Activated T-helper 1 cell treated with Interleukin-2 at 50 U/mL for 16 hours (primary cell): ENCODE results near the gene GJB2.

ENCODE experiments used
- DNase-seq: peaks from one replicate; pipeline ENCODE4 v3.0.0-alpha.2; 2020; ENCODE audit warnings: low read depth

GJB2 gene

DNA sequence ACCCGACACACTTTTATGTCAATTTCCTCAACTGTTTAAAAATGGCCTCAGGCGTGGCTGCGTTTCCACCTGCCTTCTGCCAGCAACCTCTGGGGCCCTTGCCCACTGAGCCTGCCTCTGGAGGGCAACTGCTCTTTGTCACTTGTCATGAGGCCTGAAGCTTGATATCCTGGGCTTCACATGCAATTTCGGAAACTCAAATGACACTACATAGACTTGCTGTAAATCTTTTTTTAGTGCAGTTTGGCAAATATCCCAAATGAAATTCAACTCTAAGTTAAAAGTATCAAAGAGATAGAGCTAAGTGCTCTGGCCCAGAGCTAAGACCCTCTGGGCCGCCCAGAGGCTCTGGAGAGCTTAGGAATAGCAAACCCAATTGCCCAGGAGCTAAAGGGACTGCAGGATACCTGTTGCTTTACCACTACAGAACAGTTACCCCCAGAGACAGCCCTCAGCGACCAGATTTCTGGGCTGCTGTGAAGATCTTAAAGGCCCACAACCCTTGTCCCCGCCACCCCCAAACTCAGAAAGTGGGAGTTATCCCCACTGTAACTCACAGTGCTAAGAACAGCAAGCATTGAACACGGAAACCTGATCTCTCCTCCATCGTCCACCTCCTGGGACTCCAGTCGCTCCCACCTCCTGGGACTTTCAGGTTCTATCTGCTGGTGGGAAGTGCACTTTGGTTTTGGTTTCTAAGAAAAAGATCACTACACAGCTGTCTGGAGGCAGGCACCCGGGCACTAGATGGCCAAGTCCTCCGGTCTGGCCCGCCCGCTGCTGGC lies 51.3 kb downstream of the GJB2 start:
- DNase-seq, result no peak

DNA sequence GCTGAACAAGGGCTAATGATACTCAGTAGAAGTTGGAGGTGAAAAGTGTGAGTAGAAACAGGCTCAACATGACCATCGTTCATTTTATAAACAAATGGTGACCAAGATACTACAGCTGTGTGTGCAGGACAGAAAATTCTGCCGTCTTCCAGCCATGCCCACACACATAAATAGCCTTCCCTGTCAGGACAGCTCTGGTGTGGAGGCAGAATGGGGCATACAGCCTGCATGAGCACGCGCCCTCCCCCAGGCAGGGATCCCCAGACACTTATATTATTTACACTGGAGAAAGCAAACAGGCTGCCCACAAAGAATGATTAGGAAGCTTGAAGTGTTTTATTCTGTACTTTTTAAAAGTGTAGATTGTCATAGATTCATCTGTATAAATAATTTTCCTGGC lies 52.3 kb downstream of the GJB2 start:
- no peak for DNase-seq

DNA sequence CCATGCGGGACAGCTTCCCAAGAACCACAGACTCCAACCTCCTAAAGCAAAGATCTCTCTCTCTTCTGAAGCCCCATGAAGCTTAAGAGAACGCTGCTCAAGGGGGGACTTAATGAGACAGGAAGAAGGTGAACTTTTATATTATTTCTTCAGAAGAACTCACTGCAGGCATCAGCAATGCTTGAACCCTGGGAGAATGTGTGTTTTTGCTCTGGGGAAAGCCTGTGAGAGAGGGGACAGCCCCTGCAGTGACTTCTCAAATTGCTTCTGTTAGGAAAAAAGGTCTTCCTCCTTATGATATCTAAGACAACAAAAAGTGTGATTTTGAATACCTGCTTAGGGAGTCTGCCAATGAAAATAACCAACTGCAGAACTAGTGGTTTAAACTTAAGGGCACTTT lies 54.9 kb downstream of the GJB2 start:
- no peak for DNase-seq
